Stimulated activated CD8-positive, alpha-beta memory T cell treated with anti-CD3 and anti-CD28 coated beads, Interleukin-7, amount 100 ng/mL, for 4 hours (primary cell): ENCODE measurements around the gene HERC6.
"Not testable (repeated sequence)": the region's sequence is repeated elsewhere in the genome, so short reads cannot be mapped to it uniquely, and the experiment has no call there.

Experiments
- DNase-seq, 2 donors: peaks; one replicate each; pipeline ENCODE4 v3.0.0-alpha.2; 2020; ENCODE audit warnings: low read depth in 2 of 2

HERC6 gene

DNA sequence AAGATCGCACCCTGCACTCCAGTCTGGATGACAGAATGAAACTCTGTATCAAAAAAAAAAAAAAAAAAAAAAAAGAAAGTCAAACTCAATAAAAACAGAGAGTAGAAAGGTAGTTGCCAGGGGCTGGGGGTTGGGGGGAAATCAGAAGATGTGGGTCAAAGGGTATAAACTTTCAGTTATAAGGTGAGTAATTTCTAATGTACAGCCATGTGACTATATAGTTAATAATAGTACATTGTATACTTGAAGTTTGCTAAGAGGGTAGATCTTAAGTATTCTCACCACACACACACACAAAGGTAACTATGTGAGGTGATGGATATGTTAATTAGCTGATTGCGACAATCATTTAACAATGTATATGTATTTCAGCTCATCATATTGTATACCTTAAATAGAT is 11.5 kb downstream of the HERC6 start:
- DNase-seq: no peak

- DNase-seq: no peak
Observed at GRCh38 chr4:88391703-88392102, 13.1 kb downstream of the HERC6 start.

DNA sequence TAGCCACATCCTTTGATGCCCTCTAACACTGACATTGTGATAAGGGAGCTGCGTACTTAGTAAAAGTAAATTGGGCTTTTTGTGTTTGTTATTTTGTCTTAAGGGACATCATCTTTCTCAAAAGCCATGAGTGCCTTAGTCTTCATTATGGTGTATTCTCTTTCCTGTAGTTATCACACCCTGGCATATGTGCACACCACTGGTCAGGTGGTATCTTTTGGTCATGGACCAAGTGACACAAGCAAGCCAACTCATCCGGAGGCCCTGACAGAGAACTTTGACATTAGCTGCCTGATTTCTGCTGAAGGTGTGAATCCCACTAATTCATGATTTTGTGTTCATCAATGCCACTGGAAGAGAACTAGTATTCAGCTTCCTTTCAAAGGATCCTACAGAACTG is 18.0 kb downstream of the HERC6 start:
- DNase-seq: no peak

- DNase-seq: no peak
Observed at GRCh38 chr4:88398381-88398780, 19.7 kb downstream of the HERC6 start.

GRCh38 chr4:88409206-88409605 is 30.6 kb downstream of the HERC6 start:
- DNase-seq: no peak

GRCh38 chr4:88409789-88410188 is 31.1 kb downstream of the HERC6 start:
- no peak for DNase-seq

GRCh38 chr4:88411491-88412096 is 32.9 kb downstream of the HERC6 start:
- no peak for DNase-seq

DNA sequence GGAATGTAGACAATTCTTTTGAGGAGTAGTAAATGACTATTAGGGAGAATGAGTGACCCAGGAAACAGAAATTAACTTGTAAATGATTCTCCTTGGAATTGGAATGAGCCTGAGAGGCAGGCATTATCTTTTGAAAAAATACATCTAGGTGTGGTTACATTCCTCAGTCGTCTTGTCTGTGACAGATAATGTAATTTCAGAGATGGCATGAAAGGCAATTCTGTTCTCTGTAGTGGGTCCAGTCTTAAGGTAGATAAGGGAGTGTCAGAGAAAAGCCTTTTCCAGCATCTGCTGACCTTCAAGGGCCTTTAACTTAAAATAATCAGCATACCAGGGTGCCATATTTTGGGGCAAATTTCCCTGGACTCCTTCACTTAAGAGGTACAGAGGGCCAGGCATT is 35.1 kb downstream of the HERC6 start:
- DNase-seq: no peak

DNA sequence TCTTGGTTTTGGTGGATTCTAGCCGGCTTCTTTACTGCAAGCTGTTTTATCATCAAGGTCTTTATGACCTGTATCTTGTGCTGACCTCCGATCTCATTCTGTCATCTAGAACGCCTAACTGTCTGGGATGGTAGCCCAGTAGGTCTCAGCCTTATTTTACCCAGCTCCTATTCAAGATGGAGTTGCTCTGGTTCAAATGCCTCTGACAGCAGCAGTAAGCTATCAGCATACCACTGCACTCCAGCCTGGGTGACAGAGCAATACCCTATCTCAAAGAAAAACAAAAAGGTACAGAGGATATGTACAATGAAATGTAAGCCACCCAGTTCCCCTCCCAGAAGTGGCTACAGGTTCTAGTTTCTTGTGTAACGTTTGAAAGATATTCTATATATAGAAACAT is 36.1 kb downstream of the HERC6 start:
- DNase-seq: no peak

- no peak for DNase-seq
Observed at GRCh38 chr4:88415982-88416381, 37.3 kb downstream of the HERC6 start.

GRCh38 chr4:88418411-88418810 is 39.8 kb downstream of the HERC6 start:
- no peak for DNase-seq

- no peak for DNase-seq
Observed at GRCh38 chr4:88419874-88420273, 41.2 kb downstream of the HERC6 start.

DNA sequence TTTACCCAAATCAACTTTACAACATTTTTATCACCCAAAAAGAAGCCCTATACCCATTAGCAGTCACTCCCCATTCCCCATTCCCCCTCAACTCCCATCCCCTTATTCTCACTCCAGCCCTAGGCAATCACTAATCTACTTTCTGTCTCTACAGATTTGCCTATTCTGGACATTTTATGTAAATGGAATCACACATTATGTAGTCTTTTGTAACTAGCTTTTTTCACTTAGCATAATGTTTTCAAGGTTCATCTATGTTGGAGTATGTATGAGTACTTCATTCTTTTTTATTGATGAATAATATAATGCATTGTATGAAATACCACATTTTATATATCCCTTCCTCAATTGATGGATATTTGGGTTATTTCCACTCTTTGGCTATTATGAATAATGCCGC is 42.2 kb downstream of the HERC6 start:
- no peak for DNase-seq

DNA sequence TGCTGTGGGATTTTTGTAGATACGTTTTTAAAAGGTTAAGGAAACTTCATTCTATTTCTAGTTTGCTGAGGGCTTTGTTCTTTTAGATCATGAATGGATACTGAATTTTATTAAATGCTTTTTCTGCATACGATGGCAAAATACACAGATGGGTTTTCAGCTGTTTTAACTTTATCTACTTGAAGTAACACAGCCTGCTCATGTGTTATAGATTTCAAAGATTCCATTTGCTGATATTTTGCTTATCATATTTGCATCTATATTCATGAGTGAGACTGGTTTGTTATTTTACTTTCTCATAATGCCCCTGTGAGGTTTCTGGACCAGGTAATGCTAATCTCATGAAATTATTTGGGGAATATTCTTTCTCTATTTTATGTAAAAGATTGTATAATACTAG is 43.8 kb downstream of the HERC6 start:
- no peak for DNase-seq

DNA sequence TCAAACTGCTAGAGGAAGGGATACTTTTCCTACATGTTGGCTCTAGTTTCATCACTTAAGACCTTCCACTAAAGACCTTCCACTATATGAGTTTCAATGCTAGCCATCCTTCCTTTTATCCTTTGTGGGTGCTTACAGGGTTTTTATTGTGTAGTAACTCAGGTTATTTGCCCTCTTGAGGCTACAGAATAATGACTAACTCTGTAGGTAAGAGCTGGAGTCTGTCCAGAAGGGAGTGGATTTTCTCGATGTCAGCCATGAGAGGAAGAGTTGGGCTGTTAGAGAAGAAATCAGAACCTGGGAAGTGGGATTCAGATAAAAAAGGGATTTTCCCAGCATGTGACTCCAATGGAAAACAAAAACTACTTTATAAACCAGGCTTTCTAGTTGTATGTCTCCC is 50.7 kb downstream of the HERC6 start:
- DNase-seq: no peak

- DNase-seq: no peak
Observed at GRCh38 chr4:88435987-88436693, 57.5 kb downstream of the HERC6 start.

GRCh38 chr4:88437873-88438272 is 59.2 kb downstream of the HERC6 start:
- DNase-seq: not testable (repeated sequence)

DNA sequence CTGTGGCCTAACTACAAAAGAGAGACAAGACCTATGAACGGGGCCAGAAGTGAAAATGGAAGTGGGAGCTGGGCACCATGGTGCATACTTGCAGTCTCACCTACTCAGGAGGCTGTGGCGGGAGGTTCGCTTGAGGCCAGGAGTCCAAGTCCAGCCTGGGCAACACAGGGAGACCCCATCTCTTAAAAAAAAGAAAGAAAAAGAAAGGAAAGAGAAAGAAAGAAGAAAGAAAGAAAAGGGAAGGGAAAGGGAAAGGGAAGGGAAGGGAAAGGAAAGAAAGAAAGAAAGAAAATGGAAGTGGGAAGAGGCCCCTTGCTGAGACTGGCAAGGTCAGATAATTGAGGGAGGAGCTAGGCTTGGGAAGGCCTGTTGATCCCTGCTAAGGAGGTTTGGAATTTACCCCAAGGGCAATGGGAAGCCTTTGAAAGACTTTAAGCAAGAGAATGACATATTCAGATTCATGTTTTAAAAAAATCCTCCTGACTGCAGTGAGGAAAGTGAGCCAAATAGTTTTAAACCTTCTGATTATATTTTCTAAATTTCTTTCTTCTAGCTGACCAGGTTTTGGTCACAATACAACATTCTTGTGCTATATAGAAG is 60.6 kb downstream of the HERC6 start:
- no peak for DNase-seq

GRCh38 chr4:88440146-88440545 is 61.5 kb downstream of the HERC6 start:
- no peak for DNase-seq

- DNase-seq: no peak
Observed at GRCh38 chr4:88441696-88442095, 63.0 kb downstream of the HERC6 start.

DNA sequence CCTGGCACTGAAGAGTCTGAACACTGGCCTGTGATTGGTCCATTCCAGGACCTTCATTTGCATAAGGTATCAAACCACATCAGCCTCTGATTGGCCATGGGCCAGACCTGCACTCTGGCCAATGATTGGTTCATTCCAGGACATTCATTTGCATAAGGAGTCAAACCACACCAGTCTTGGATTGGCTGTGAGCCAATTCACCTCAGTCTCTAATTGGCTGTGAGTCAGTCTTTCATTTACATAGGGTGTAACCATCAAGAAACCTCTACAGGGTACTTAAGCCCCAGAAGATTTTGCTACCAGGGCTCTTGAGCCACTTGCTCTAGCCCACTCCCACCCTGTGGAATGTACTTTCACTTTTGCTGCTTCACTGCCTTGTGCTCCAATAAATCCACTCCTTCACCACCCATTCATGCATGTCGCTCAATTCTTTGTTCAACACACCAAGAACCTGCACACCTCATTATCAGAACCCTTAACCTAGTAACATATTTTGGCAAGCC is 64.1 kb downstream of the HERC6 start:
- DNase-seq: no peak

DNA sequence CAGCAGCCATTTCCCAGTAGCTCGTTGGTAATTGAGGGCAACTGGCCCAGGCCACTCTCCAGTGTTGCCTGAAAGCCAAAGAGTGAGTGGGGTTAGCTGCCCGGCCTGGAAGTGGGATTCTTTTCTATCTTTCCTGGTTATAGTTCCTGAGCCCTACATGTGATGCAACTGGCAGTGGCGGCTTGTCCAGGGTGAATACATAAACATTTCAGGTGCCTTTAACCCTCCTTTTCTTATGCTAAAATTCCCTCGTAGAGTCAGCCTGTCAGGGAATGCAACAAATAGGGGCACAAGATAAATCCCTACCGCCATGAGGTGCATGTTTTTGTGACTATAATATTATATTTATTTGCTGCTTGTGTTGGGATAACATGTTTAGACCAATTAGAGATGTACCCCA is 64.8 kb downstream of the HERC6 start:
- DNase-seq: no peak

- no peak for DNase-seq
Observed at GRCh38 chr4:88445252-88445651, 66.6 kb downstream of the HERC6 start.
